Coronary artery (tissue), 2 donors: ENCODE results near the gene PLXNA2.
A peak's percentile ranks its signal among the peaks of the same experiment; 100 is the strongest.

Experiments
- DNase-seq: peaks from one replicate; pipeline ENCODE4 v3.0.0-alpha.2; 2017; ENCODE audit warnings: low spot score
- H3K27ac ChIP-seq, 2 donors: fragments of 200-600 bp; sonication (generic); one replicate each; pipeline ENCODE4 v1.5.1; 2016 to 2019
- H3K4me3 ChIP-seq: fragments of 200-600 bp; sonication (generic); 2 replicates; pipeline ENCODE4 v1.5.1; 2016; ENCODE audit warnings: mild to moderate bottlenecking, moderate library complexity
- CTCF ChIP-seq: fragments of 200-600 bp; sonication (generic); IDR thresholded peaks from one replicate; pipeline ENCODE4 v1.5.1; 2019; ENCODE audit warnings: antibody characterized with exemption

Gene PLXNA2

DNA sequence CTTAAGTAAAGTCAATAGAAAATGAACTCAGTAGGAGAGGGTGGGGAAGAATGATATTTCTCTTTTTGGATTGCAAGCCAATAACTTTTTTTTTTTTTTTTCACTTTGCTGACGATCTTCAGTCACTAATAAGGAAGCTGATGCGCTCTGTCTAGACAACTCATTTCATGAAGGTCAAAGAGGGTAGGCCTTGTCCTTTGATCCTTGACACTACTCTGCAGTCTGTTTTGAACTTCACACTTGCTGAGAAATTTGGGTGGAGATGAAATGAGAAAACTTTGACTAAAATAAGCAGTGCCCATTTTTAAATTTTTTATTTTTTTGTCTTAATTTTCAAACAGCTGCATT lies 20.9 kb upstream of the PLXNA2 start:
- DNase-seq: no peak
- Histone ChIP-seq H3K4me3 (no peak overlapping the region), H3K27ac (peak overlapping the region; percentile 33 to 72)
- TF ChIP-seq CTCF: no peak

GRCh38 chr1:208264469-208265121 lies 20.4 kb upstream of the PLXNA2 start:
- no peak for DNase-seq
- TF ChIP-seq CTCF: no peak
- Histone ChIP-seq H3K27ac (peak overlapping the region; percentile 33 to 72), H3K4me3 (no peak overlapping the region)

DNA sequence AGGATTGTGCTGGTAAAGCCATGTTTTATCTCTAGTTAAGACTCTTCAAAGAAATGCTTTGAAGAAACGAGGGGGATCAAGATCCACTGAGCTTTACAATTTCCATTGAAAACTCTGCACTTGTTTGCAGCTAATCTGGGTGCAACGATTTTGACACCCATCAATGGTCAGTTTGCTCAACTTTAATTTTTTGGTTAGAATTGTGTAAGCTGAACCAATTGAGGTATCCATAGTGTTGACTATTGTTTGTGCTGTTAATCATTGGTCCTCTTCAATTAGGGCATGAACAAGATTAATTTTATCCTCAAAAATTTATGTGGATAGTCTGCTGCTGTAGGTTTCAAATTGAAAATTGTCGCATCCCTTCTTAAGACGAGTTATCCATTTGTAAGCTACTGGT lies 17.7 kb upstream of the PLXNA2 start:
- Histone ChIP-seq H3K27ac (no peak overlapping the region), H3K4me3 (no peak overlapping the region)
- DNase-seq: no peak
- no peak for TF ChIP-seq CTCF

GRCh38 chr1:208258277-208258676 lies 14.1 kb upstream of the PLXNA2 start:
- no peak for TF ChIP-seq CTCF
- no peak for DNase-seq
- Histone ChIP-seq H3K4me3 (no peak overlapping the region), H3K27ac (no peak overlapping the region)

DNA sequence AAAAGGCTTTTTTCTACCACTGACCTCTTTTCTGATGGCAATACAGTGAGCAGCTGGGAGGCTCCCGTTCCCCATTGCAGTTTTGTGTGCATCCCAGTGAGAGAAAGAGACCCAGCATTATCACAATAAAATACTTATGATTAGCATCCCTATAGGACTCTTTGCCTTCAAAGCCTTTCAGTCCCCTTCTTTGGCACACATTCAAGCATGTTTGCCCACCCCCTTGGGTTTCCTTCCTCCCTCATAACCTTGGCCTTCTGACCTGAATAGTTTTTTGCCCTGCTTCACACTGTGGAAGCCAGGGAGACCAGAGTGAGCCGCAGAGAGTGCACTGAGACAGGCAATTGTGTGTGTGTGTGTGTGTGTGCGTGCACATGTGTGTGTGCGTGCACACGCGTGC lies 13.2 kb upstream of the PLXNA2 start:
- TF ChIP-seq CTCF: no peak
- no peak overlapping the region for H3K4me3 ChIP-seq
- H3K27ac ChIP-seq: no peak overlapping the region
- no peak for DNase-seq

- DNase-seq: peak; percentile 56
- Histone ChIP-seq H3K27ac (peak overlapping the region in 1 of 2 donors; percentile 4), H3K4me3 (no peak overlapping the region)
- TF ChIP-seq CTCF: no peak
Measured at GRCh38 chr1:208256556-208256955, 12.4 kb upstream of the PLXNA2 start.

- Histone ChIP-seq H3K4me3 (no peak overlapping the region), H3K27ac (no peak overlapping the region)
- peak; percentile 41 for DNase-seq
- TF ChIP-seq CTCF: no peak
Measured at GRCh38 chr1:208256091-208256490, 11.9 kb upstream of the PLXNA2 start.
